Measurements from ENCODE around the gene CAMK1G. TPM values are rescaled to one million over a fixed set of nuclear protein-coding genes. Genes with fewer than 3 reads are reported as not detected.
A peak's percentile ranks its signal among the peaks of the same experiment; 100 is the strongest.

CAMK1G gene
- total RNA-seq, 1 experiment from 2014 or later, result not detected

GRCh38 chr1:209550519-209550918 is 33.0 kb upstream of the CAMK1G start:
- no TSS peak for BruUV-seq (replicated peaks)

DNA sequence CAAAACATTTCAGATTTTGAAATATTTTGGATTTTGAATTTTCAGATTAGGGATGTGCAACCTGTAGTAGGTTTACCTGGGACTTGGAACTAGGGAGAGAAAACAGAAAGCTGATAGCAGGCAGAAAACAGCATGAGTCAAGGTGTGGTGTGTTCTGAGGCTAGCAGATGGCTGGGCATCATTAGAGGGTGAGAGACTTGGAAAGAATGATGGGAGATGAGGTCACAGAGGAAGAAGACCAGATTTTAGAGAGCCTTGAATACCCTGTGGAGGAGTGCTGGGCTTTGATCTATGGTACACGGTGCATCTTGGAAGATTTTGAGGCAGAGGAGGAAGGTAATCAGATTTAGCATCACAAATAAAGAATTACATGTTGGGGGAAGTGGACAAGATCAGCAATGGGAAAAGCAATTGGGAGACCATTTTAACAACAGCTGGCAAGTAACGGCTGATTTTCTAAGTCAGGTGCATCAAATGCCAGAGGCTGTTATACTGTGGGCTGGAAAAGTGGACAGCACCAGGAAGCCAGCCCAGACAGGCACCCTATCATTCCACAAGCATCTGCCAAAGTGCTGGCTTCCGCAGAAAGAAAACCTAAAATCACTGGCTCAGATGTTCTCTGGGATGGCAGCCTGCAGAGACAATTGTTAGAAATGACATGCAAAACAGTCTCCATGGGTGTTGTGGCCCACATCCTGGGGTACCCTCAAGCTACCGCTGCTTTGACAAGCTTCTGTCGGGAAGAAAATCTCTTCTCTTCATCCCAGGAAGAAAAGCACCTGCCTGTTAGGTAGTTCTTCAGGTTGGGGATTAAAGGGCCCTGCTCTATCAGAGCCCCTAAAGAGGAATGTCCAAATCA is 30.9 kb upstream of the CAMK1G start:
- Mint-ChIP-seq H3K27ac (ENCODE audit: low read depth, unreplicated experiment) (no peak overlapping the region), H3K27me3 (ENCODE audit: insufficient read depth, unreplicated experiment) (no peaks in the 10 kb centered on the region), H3K4me3 (ENCODE audit: unreplicated experiment) (no peak overlapping the region), H3K36me3 (ENCODE audit: insufficient read depth, unreplicated experiment) (peaks cover 1% of the 10 kb centered on the region), H3K9me3 (ENCODE audit: unreplicated experiment) (no peaks in the 10 kb centered on the region), H3K4me1 (ENCODE audit: insufficient read depth, unreplicated experiment) (peaks cover 13% of the 10 kb centered on the region)
- POLR2A ChIA-PET, result interaction anchor here (0.7 to 1.7 kb wide), 5 partner anchors 8 to 14 kb away, joined by 3 to 7 read pairs (median 3); no protein-coding TSS in a partner anchor
- CTCF ChIA-PET, result interaction anchor here (0.9 to 1.6 kb wide), 4 partner anchors 13 to 363 kb away, joined by 3 to 7 read pairs (median 4); no protein-coding TSS in a partner anchor
- no peak for DNase-seq (ENCODE audit: unreplicated experiment)
- intact Hi-C loops (cut with micrococcal nuclease), result no loop called here
- BruUV-seq (replicated peaks), result no TSS peak
- TF ChIP-seq, protein P1, sequence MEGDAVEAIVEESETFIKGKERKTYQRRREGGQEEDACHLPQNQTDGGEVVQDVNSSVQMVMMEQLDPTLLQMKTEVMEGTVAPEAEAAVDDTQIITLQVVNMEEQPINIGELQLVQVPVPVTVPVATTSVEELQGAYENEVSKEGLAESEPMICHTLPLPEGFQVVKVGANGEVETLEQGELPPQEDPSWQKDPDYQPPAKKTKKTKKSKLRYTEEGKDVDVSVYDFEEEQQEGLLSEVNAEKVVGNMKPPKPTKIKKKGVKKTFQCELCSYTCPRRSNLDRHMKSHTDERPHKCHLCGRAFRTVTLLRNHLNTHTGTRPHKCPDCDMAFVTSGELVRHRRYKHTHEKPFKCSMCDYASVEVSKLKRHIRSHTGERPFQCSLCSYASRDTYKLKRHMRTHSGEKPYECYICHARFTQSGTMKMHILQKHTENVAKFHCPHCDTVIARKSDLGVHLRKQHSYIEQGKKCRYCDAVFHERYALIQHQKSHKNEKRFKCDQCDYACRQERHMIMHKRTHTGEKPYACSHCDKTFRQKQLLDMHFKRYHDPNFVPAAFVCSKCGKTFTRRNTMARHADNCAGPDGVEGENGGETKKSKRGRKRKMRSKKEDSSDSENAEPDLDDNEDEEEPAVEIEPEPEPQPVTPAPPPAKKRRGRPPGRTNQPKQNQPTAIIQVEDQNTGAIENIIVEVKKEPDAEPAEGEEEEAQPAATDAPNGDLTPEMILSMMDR (IDR thresholded peaks at IDR 0.05; ENCODE audit: unreplicated experiment), result no peak

More at GRCh38 chr1:209550519-209550918, 33.0 kb upstream of the CAMK1G start:
- TF ChIP-seq, protein P1 (IDR thresholded peaks at IDR 0.05; ENCODE audit: unreplicated experiment), result no peak
- Mint-ChIP-seq H3K9me3 (ENCODE audit: unreplicated experiment) (no peaks in the 10 kb centered on the region), H3K36me3 (ENCODE audit: insufficient read depth, unreplicated experiment) (peaks cover 6% of the 10 kb centered on the region), H3K4me3 (ENCODE audit: unreplicated experiment) (no peak overlapping the region), H3K27ac (ENCODE audit: low read depth, unreplicated experiment) (no peak overlapping the region), H3K27me3 (ENCODE audit: insufficient read depth, unreplicated experiment) (no peaks in the 10 kb centered on the region), H3K4me1 (ENCODE audit: insufficient read depth, unreplicated experiment) (peaks cover 15% of the 10 kb centered on the region)
- intact Hi-C loops (cut with micrococcal nuclease), result no loop called here
- DNase-seq (ENCODE audit: unreplicated experiment), result peak; percentile 36
- ChIA-PET POLR2A (interaction anchor here (1.4 to 9.4 kb wide), 2 partner anchors 17 to 25 kb away, joined by 3 to 111 read pairs; no protein-coding TSS in a partner anchor), CTCF (interaction anchor here (1.4 to 10.8 kb wide), 4 partner anchors 12 to 301 kb away, joined by 3 to 118 read pairs (median 5); no protein-coding TSS in a partner anchor)

- TF ChIP-seq, protein P1 (IDR thresholded peaks at IDR 0.05; ENCODE audit: unreplicated experiment), result peak; percentile 23
- Mint-ChIP-seq H3K4me1 (ENCODE audit: insufficient read depth, unreplicated experiment) (peaks cover 13% of the 10 kb centered on the region), H3K27me3 (ENCODE audit: insufficient read depth, unreplicated experiment) (no peaks in the 10 kb centered on the region), H3K27ac (ENCODE audit: low read depth, unreplicated experiment) (no peak overlapping the region), H3K4me3 (ENCODE audit: unreplicated experiment) (no peak overlapping the region), H3K9me3 (ENCODE audit: unreplicated experiment) (no peaks in the 10 kb centered on the region), H3K36me3 (ENCODE audit: insufficient read depth, unreplicated experiment) (no peaks in the 10 kb centered on the region)
- CTCF ChIA-PET, result interaction anchor here (0.6 to 4.7 kb wide), 5 partner anchors 11 to 949 kb away, joined by 3 to 39 read pairs (median 4); no protein-coding TSS in a partner anchor
- POLR2A ChIA-PET, result interaction anchor here (1.3 kb wide), 1 partner anchor 11 kb away, joined by 4 read pairs; no protein-coding TSS in a partner anchor
- no peak for DNase-seq (ENCODE audit: unreplicated experiment)
- intact Hi-C loops (cut with micrococcal nuclease), result no loop called here
- BruUV-seq (replicated peaks), result no TSS peak
Measured at GRCh38 chr1:209554761-209555611, 28.5 kb upstream of the CAMK1G start.
